Breast epithelium (tissue), 4 donors: ENCODE data around the gene RIMS1. TPM values are rescaled to one million over a fixed set of nuclear protein-coding genes. Genes with fewer than 3 reads are reported as not detected.

Experiments
- DNase-seq, 2 donors: peaks; one replicate each; pipeline ENCODE4 v3.0.0-alpha.2; 2019; ENCODE audit warnings: low spot score in 2 of 2
- H3K27ac ChIP-seq, 2 donors: fragments of 200-600 bp; sonication (generic) in 1 of 2; one replicate each; pipeline ENCODE4 v1.5.1; 2016 to 2019; ENCODE audit warnings: mild to moderate bottlenecking in 1 of 2
- H3K27me3 ChIP-seq, 2 donors: fragments of 200-600 bp; sonication (generic) in 1 of 2; one replicate each; pipeline versions ENCODE4 v1.5.1 to v1.6.0; 2017 to 2019; ENCODE audit warnings: control low read depth in 1 of 2, mild to moderate bottlenecking in 1 of 2
- H3K36me3 ChIP-seq: fragments of 200-600 bp; one replicate; pipeline ENCODE4 v1.5.1; 2019
- H3K4me1 ChIP-seq, 2 donors: fragments of 200-600 bp; sonication (generic); one replicate each; pipeline ENCODE4 v1.5.1; 2016 to 2019; ENCODE audit warnings: control low read depth in 1 of 2
- H3K4me3 ChIP-seq, 3 donors: fragments of 200-600 bp; sonication (generic); 1 replicate in 2 of 3; 2 replicates in 1 of 3; pipeline ENCODE4 v1.5.1; 2016 to 2019; ENCODE audit warnings: mild to moderate bottlenecking in 3 of 3, moderate library complexity in 2 of 3
- H3K9me3 ChIP-seq, 2 donors: fragments of 200-600 bp; sonication (generic) in 1 of 2; one replicate each; pipeline ENCODE4 v1.5.1; 2016 to 2019; ENCODE audit warnings: control low read depth in 1 of 2
- POLR2A ChIP-seq: fragments of 450-650 bp; IDR thresholded peaks from one replicate; pipeline ENCODE4 v1.6.1; 2016; ENCODE audit warnings: antibody characterized with exemption, mild to moderate bottlenecking, moderate library complexity
- POLR2AphosphoS5 ChIP-seq, 3 donors: sonication (generic); formaldehyde crosslinking; IDR thresholded peaks; one replicate each; pipeline ENCODE4 v1.6.1; 2017; ENCODE audit warnings: antibody characterized with exemption in 3 of 3
- intact Hi-C: fragments of 100-400 bp; cut with DNase I; formaldehyde crosslinking; loops from one replicate; pipeline ENCODE4 v1.15.1; 2023; ENCODE audit warnings: low total_unique reads
- total RNA-seq, 3 donors: library from RNA; depleted of rRNA; stranded (reverse); fragments of >200 nt; gene quantifications; one replicate each; pipeline ENCODE4 v1.1.0, GENCODE V29; 2016
- TF ChIP-seq, protein P1 (sequence below), 3 donors: fragments of 450-650 bp; IDR thresholded peaks; one replicate each; pipeline ENCODE4 v1.5.1; 2016 to 2017; ENCODE audit warnings: antibody characterized with exemption in 3 of 3, mild to moderate bottlenecking in 3 of 3, moderate library complexity in 3 of 3

RIMS1 gene
- total RNA-seq, 3 donors from 2014 or later, result 1.3 to 4.0 (median 2.6) TPM

DNA sequence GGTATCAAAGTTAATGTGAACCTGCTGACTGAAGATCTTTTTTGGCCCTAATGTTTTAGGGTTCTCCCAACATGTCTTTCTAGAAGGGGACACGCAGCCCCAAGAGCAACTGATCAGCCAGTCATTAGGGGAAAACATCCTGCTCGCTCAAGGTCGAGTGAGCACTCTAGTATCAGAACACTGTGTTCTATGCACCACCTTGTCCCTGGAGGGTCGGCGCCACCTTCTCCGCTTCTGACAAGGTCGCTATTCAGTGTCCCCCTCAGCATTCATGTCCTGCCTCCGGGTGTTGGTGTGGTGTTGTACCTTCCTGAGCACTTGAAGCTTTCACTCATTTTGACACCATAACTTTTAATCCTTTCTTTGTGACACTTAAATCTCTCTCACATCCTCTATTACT, 404.3 kb downstream of the RIMS1 start:
- Histone ChIP-seq H3K4me1 (no peaks in the 10 kb centered on the region), H3K9me3 (no peaks in the 10 kb centered on the region), H3K36me3 (no peaks in the 10 kb centered on the region), H3K27ac (no peak overlapping the region), H3K27me3 (no peaks in the 10 kb centered on the region), H3K4me3 (no peak overlapping the region)
- no peak for TF ChIP-seq POLR2AphosphoS5 (IDR thresholded peaks at IDR 0.05)
- intact Hi-C loops, result no loop called here
- no peak for DNase-seq

DNA sequence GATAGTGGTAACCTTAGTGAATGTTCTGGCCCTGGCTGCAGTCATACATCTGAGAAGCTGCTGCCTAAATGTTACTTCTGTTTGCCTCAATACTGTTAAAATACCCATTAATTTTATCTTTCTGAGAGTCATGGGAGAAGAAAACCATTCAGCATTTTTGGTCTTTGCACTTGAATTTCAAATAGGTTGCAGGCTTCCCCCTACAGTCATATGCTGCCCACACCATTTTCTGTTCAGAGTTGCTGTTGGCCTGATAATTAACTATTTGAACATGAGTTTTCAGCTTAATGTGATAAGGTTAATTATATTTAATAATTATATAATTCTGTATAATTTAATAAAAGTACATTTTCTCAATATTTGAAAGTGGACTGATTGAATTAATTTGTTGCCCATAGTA, 410.0 kb downstream of the RIMS1 start:
- no peak overlapping the region for H3K4me3 ChIP-seq
- no peaks in the 10 kb centered on the region for H3K4me1 ChIP-seq
- no peak for DNase-seq
- H3K27me3 ChIP-seq, result no peaks in the 10 kb centered on the region
- TF ChIP-seq POLR2A, result no peak
- no peak for TF ChIP-seq POLR2AphosphoS5 (IDR thresholded peaks at IDR 0.05)
- TF ChIP-seq, protein P1, sequence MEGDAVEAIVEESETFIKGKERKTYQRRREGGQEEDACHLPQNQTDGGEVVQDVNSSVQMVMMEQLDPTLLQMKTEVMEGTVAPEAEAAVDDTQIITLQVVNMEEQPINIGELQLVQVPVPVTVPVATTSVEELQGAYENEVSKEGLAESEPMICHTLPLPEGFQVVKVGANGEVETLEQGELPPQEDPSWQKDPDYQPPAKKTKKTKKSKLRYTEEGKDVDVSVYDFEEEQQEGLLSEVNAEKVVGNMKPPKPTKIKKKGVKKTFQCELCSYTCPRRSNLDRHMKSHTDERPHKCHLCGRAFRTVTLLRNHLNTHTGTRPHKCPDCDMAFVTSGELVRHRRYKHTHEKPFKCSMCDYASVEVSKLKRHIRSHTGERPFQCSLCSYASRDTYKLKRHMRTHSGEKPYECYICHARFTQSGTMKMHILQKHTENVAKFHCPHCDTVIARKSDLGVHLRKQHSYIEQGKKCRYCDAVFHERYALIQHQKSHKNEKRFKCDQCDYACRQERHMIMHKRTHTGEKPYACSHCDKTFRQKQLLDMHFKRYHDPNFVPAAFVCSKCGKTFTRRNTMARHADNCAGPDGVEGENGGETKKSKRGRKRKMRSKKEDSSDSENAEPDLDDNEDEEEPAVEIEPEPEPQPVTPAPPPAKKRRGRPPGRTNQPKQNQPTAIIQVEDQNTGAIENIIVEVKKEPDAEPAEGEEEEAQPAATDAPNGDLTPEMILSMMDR (IDR thresholded peaks at IDR 0.05), result no peak
- intact Hi-C loops, result no loop called here
- H3K36me3 ChIP-seq, result no peaks in the 10 kb centered on the region
- H3K9me3 ChIP-seq, result no peaks in the 10 kb centered on the region
- H3K27ac ChIP-seq, result no peak overlapping the region

DNA sequence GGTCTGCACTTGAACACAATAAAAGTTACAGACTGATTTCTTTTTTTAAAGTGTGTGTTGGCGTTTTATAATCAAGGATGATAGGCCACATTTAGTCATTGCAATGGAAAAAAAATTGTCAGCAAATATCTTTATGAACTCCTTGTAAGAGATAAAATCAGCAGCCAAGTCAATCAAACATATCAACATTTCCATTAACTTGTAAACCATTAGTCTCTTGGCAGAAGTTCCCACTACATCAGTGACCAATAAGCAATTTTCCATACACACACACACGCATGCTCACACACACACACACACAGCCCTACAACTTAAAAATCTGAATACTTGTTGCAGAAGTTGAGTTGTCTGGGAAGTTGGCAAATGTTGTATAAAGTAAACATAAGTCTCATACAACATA, 419.6 kb downstream of the RIMS1 start:
- Histone ChIP-seq H3K36me3 (no peaks in the 10 kb centered on the region), H3K27me3 (no peaks in the 10 kb centered on the region), H3K27ac (no peak overlapping the region), H3K9me3 (no peaks in the 10 kb centered on the region), H3K4me1 (no peaks in the 10 kb centered on the region), H3K4me3 (no peak overlapping the region)
- TF ChIP-seq, protein P1 (IDR thresholded peaks at IDR 0.05), result no peak
- no peak for TF ChIP-seq POLR2A
- no peak for TF ChIP-seq POLR2AphosphoS5 (IDR thresholded peaks at IDR 0.05)
- intact Hi-C loops, result no loop called here
- DNase-seq, result no peak

DNA sequence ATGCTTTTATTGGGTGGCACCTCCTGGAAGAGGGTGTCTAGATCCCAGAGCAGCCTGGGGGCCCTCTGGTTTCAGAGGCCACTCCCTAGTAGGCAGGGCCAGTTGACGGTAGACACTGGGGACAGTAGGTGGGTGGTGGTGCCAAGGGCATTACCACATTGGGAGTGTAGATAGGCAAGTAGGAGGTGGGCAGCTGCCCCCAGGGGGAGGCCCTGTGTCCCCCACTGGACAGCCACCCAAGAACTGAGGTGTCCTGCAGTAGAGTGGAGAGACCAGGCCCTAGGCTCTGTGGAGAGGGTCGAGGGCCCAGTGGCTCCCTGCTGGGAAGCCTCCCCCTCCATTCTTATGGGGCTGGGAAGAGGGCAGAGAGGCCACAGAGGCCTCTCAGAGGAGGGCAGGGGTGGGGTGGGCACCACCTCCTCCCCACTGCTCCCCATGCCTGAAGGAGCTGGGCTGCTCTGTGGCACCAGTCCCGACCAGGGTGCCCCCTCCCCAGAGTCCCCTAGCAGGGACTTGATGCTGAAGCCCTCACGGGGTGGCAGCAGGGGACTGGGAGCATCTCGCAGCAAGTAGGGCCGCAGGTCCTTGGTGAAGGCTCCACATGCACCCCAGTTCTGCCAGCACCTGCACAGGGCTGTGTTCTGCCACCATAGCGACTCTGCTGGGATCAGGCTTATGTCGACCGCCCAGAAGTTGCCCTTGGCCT, 430.5 kb downstream of the RIMS1 start:
- TF ChIP-seq POLR2A (no peak), POLR2AphosphoS5 (IDR thresholded peaks at IDR 0.05) (no peak)
- TF ChIP-seq, protein P1 (IDR thresholded peaks at IDR 0.05), result no peak
- Histone ChIP-seq H3K9me3 (no peaks in the 10 kb centered on the region), H3K27ac (no peak overlapping the region), H3K27me3 (no peaks in the 10 kb centered on the region), H3K4me3 (no peak overlapping the region), H3K4me1 (no peaks in the 10 kb centered on the region), H3K36me3 (no peaks in the 10 kb centered on the region)
- intact Hi-C loops, result no loop called here
- DNase-seq, result no peak

DNA sequence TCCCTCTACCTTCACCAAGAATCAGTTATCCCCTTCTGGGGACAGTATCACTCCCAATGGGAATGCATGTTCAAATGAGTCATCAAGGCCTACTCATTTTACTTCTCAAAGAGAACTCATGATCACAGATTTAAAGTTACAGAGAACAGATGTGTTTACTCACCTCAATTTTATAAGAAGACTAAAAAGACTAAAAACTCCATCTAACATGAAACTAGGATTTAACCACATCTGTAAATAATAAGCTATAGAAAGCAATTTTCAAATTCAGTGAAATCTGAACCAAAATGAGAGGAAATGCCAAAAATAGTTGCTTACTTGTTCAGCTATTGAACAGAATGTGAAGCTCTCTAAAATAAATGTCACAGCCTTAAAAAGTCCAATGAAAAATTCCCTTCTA, 435.4 kb downstream of the RIMS1 start:
- no peaks in the 10 kb centered on the region for H3K27me3 ChIP-seq

More for the DNA sequence above, 435.4 kb downstream of the RIMS1 start:
- no peak overlapping the region for H3K4me3 ChIP-seq
- no peak for TF ChIP-seq POLR2A
- TF ChIP-seq, protein P1 (IDR thresholded peaks at IDR 0.05), result no peak
- no peak for TF ChIP-seq POLR2AphosphoS5 (IDR thresholded peaks at IDR 0.05)
- DNase-seq, result no peak
- H3K4me1 ChIP-seq, result no peaks in the 10 kb centered on the region
- H3K27ac ChIP-seq, result no peak overlapping the region
- intact Hi-C loops, result no loop called here
- no peaks in the 10 kb centered on the region for H3K9me3 ChIP-seq
- no peaks in the 10 kb centered on the region for H3K36me3 ChIP-seq
